GM19035 (cell line): ENCODE measurements around the gene LGALS8.
"Not testable (repeated sequence)": the region's sequence is repeated elsewhere in the genome, so short reads cannot be mapped to it uniquely, and the experiment has no call there.

ENCODE experiments used
- ATAC-seq: cut with Tn5 transposase; IDR thresholded peaks from one replicate; pipeline ENCODE4 v1.9.1; 2021; ENCODE audit not compliant: unreplicated experiment

The LGALS8 gene

GRCh38 chr1:236536540-236536939 lies 12.8 kb downstream of the LGALS8 start:
- no peak for ATAC-seq

GRCh38 chr1:236540813-236541465 lies 17.2 kb downstream of the LGALS8 start:
- ATAC-seq, result no peak

- no peak for ATAC-seq
These were observed 17.9 kb downstream of the LGALS8 start for GRCh38 chr1:236541710-236542109.

- no peak for ATAC-seq
These were observed 19.4 kb downstream of the LGALS8 start for GRCh38 chr1:236543065-236543669.

GRCh38 chr1:236545621-236546169 lies 21.9 kb downstream of the LGALS8 start:
- ATAC-seq, result no peak

GRCh38 chr1:236548452-236548851 lies 24.7 kb downstream of the LGALS8 start:
- ATAC-seq, result no peak

- ATAC-seq, result no peak
These were observed 27.4 kb downstream of the LGALS8 start for GRCh38 chr1:236550961-236551851.

- ATAC-seq, result no peak
These were observed 28.3 kb downstream of the LGALS8 start for GRCh38 chr1:236552096-236552495.

GRCh38 chr1:236552901-236553300 lies 29.1 kb downstream of the LGALS8 start:
- ATAC-seq, result no peak

- ATAC-seq, result no peak
These were observed 29.6 kb downstream of the LGALS8 start for GRCh38 chr1:236553370-236553769.

- ATAC-seq, result no peak
These were observed 32.8 kb downstream of the LGALS8 start for GRCh38 chr1:236556606-236557005.

- no peak for ATAC-seq
These were observed 34.3 kb downstream of the LGALS8 start for GRCh38 chr1:236558081-236558480.

GRCh38 chr1:236558846-236559245 lies 35.1 kb downstream of the LGALS8 start:
- ATAC-seq, result no peak

GRCh38 chr1:236560213-236560771 lies 36.5 kb downstream of the LGALS8 start:
- ATAC-seq, result no peak

GRCh38 chr1:236561976-236562375 lies 38.2 kb downstream of the LGALS8 start:
- ATAC-seq, result no peak

GRCh38 chr1:236565530-236565929 lies 41.7 kb downstream of the LGALS8 start:
- ATAC-seq, result no peak

GRCh38 chr1:236568285-236568894 lies 44.6 kb downstream of the LGALS8 start:
- ATAC-seq, result no peak

GRCh38 chr1:236575523-236575922 lies 51.7 kb downstream of the LGALS8 start:
- no peak for ATAC-seq

- ATAC-seq, result no peak
These were observed 52.2 kb downstream of the LGALS8 start for GRCh38 chr1:236576004-236576403.

GRCh38 chr1:236577041-236577440 lies 53.3 kb downstream of the LGALS8 start:
- not testable (repeated sequence) for ATAC-seq

GRCh38 chr1:236578661-236579060 lies 54.9 kb downstream of the LGALS8 start:
- ATAC-seq, result no peak
